Endothelial cell of umbilical vein (primary cell): Measurements from ENCODE around the gene RHOV. TPM values are rescaled to one million over a fixed set of nuclear protein-coding genes. Genes with fewer than 3 reads are reported as not detected.

ENCODE experiments used
- BruUV-seq: library from RNA; stranded (reverse); fragments of 400-500 nt; replicated peaks from 2 replicates; lab custom pipeline; 2021; lab: Mats Ljungman, UMichigan
- CTCF ChIA-PET: fragments of 300-600, 350-600 bp; sonication (Branson Sonifier 250); formaldehyde crosslinking; loops from one replicate; lab custom pipeline; 2021; ENCODE audit warnings: antibody characterized with exemption, inconsistent platforms; lab: Charles Lee
- POLR2A ChIA-PET: fragments of 300-600, 350-600 bp; sonication (Branson Sonifier 250); formaldehyde crosslinking; loops from one replicate; lab custom pipeline; 2021; ENCODE audit warnings: antibody characterized with exemption, inconsistent platforms; lab: Charles Lee
- DNase-seq: peaks from one replicate; pipeline ENCODE4 v3.0.0-alpha.2; 2011; ENCODE audit warnings: low read depth, low spot score
- FAIRE-seq: peaks from 2 replicates; lab custom pipeline; 2011; peaks lifted over from hg19 to GRCh38; lab: Jason Lieb, UNC
- H2AFZ ChIP-seq: 2 replicates; pipeline ENCODE4 v1.6.0; 2012; ENCODE audit warnings: low read depth, low read length, control low read depth, inconsistent platforms
- H3K27ac ChIP-seq: 2 replicates; pipeline ENCODE4 v1.5.1; 2011; ENCODE audit warnings: low read depth, mild to moderate bottlenecking, control low read depth, low read length, moderate library complexity; ENCODE audit not compliant: insufficient read depth
- H3K27me3 ChIP-seq, 2 experiments: 2 replicates each; pipeline versions ENCODE4 v1.6.0 to v1.6.1; 2011; ENCODE audit warnings: low read length in 2 of 2, mixed read lengths in 1 of 2; ENCODE audit not compliant: control insufficient read depth in 2 of 2, insufficient read depth in 2 of 2
- H3K36me3 ChIP-seq, 2 experiments: 2 replicates in 1 of 2; 3 replicates in 1 of 2; pipeline ENCODE4 v1.5.1; 2011; ENCODE audit warnings: low read length in 2 of 2, mild to moderate bottlenecking in 1 of 2, moderate library complexity in 1 of 2; ENCODE audit not compliant: control insufficient read depth in 2 of 2, insufficient read depth in 2 of 2; ENCODE audit errors: extremely low read depth in 1 of 2
- H3K4me1 ChIP-seq: 3 replicates; pipeline ENCODE4 v1.5.1; 2011; ENCODE audit warnings: mild to moderate bottlenecking, low read length; ENCODE audit not compliant: control insufficient read depth, insufficient read depth; ENCODE audit errors: extremely low read depth
- H3K4me2 ChIP-seq: 2 replicates; pipeline ENCODE4 v1.6.1; 2011; ENCODE audit warnings: low read length, control low read depth, mixed read lengths; ENCODE audit not compliant: insufficient read depth
- H3K4me3 ChIP-seq, 3 experiments: fragments of 200-600 bp in 1 of 3; sonication (generic), shearing (Covaris generic) in 1 of 3; replicated peaks in 1 of 3; 2 replicates each; pipeline ENCODE4 v1.5.1; 2011 to 2016; ENCODE audit warnings: control low read depth in 3 of 3, low read length in 3 of 3, mild to moderate bottlenecking in 2 of 3, inconsistent platforms in 1 of 3, low read depth in 1 of 3, moderate library complexity in 1 of 3; ENCODE audit not compliant: insufficient read depth in 1 of 3
- H3K79me2 ChIP-seq: 2 replicates; pipeline ENCODE4 v1.6.0; 2012; ENCODE audit warnings: low read length, inconsistent platforms; ENCODE audit not compliant: control insufficient read depth, insufficient read depth
- H3K9ac ChIP-seq: replicated peaks from 2 replicates; pipeline ENCODE3; 2011; ENCODE audit warnings: low read length, control low read depth; ENCODE audit not compliant: insufficient read depth; ENCODE audit errors: extremely low read depth
- H3K9me1 ChIP-seq: replicated peaks from 3 replicates; pipeline ENCODE4 v1.6.0; 2011; ENCODE audit warnings: mild to moderate bottlenecking, low read length; ENCODE audit not compliant: control insufficient read depth, insufficient read depth; ENCODE audit errors: extremely low read depth
- H3K9me3 ChIP-seq: replicated peaks from 2 replicates; pipeline ENCODE4 v1.5.1; 2012; ENCODE audit warnings: low read length, inconsistent platforms; ENCODE audit not compliant: control insufficient read depth, insufficient read depth
- H4K20me1 ChIP-seq: replicated peaks from 2 replicates; pipeline ENCODE3; 2011; ENCODE audit warnings: mild to moderate bottlenecking, low read length; ENCODE audit not compliant: control insufficient read depth, insufficient read depth; ENCODE audit errors: extremely low read depth
- EZH2 ChIP-seq: IDR thresholded peaks from 2 replicates; pipeline ENCODE4 v1.6.1; 2012; ENCODE audit warnings: borderline replicate concordance, low read depth, mild to moderate bottlenecking, moderate library complexity, low read length, inconsistent platforms; ENCODE audit not compliant: severe bottlenecking
- FOS ChIP-seq: IDR thresholded peaks from 2 replicates; pipeline ENCODE4 v1.6.1; 2011; ENCODE audit warnings: mild to moderate bottlenecking, low read length, moderate library complexity, borderline replicate concordance; ENCODE audit not compliant: insufficient read depth
- GATA2 ChIP-seq: IDR thresholded peaks from 2 replicates; pipeline ENCODE4 v1.7.0; 2011; ENCODE audit warnings: low read depth, mild to moderate bottlenecking, moderate library complexity, mixed read lengths, low read length; ENCODE audit not compliant: insufficient read length, insufficient read depth
- JUN ChIP-seq: IDR thresholded peaks from 2 replicates; pipeline ENCODE4 v1.6.1; 2011; ENCODE audit warnings: borderline replicate concordance, low read depth; ENCODE audit not compliant: insufficient read length, insufficient read depth
- MAX ChIP-seq: IDR thresholded peaks from 2 replicates; pipeline ENCODE4 v1.6.1; 2011; ENCODE audit not compliant: insufficient read depth, insufficient read length
- MYC ChIP-seq: IDR thresholded peaks from one replicate; pipeline ENCODE4 v1.6.1; 2011; ENCODE audit warnings: mild to moderate bottlenecking, low read depth, low read length
- POLR2A ChIP-seq: IDR thresholded peaks from 2 replicates; pipeline ENCODE4 v1.6.1; 2012; ENCODE audit warnings: low read depth, mild to moderate bottlenecking, control low read depth, low read length
- POLR2AphosphoS5 ChIP-seq: IDR thresholded peaks from 2 replicates; pipeline ENCODE4 v1.6.1; 2012; ENCODE audit warnings: low read depth, mild to moderate bottlenecking, control low read depth, low read length, moderate library complexity; ENCODE audit not compliant: insufficient read depth
- dilution Hi-C: fragments of 300-500 bp; cut with MboI; formaldehyde crosslinking; loops from one replicate; pipeline ENCODE4 v1.15.0; 2019; ENCODE audit warnings: low sequenced_read_pairs; ENCODE audit not compliant: extremely low pct_ligation_motif_present
- intact Hi-C: fragments of 100-400 bp; cut with micrococcal nuclease; formaldehyde crosslinking; loops from one replicate; pipeline ENCODE4 v1.10.0; 2022
- polyA plus RNA-seq, 4 experiments: library from polyadenylated mRNA; depleted of rRNA in 3 of 4; stranded (reverse) in 3 of 4; unstranded in 1 of 4; fragments of >200 nt; gene quantifications; 2 replicates each; pipeline versions ENCODE4 v1.2.1 to v1.2.3, GENCODE V29; 2011 to 2012; ENCODE audit warnings: missing spikeins in 1 of 4
- total RNA-seq: library from RNA; stranded (reverse); gene quantifications from 2 replicates; pipeline ENCODE4 v1.2.3, GENCODE V29; 2021
- TF ChIP-seq, protein P1 (sequence below), 2 donors: IDR thresholded peaks; 1 replicate in 1 of 2; 2 replicates in 1 of 2; pipeline ENCODE4 v1.5.1; 2011; ENCODE audit warnings: low read length in 2 of 2, mild to moderate bottlenecking in 2 of 2, moderate library complexity in 2 of 2, control low read depth in 1 of 2, inconsistent platforms in 1 of 2, low read depth in 1 of 2; ENCODE audit not compliant: insufficient read depth in 1 of 2; ENCODE audit errors: extremely low read depth in 1 of 2

Gene RHOV
- total and polyA plus RNA-seq, 2 donors (not counting 3 experiments of a cell fraction or from before 2014, with no cell fraction given): 0.15 to 0.20 TPM

DNA sequence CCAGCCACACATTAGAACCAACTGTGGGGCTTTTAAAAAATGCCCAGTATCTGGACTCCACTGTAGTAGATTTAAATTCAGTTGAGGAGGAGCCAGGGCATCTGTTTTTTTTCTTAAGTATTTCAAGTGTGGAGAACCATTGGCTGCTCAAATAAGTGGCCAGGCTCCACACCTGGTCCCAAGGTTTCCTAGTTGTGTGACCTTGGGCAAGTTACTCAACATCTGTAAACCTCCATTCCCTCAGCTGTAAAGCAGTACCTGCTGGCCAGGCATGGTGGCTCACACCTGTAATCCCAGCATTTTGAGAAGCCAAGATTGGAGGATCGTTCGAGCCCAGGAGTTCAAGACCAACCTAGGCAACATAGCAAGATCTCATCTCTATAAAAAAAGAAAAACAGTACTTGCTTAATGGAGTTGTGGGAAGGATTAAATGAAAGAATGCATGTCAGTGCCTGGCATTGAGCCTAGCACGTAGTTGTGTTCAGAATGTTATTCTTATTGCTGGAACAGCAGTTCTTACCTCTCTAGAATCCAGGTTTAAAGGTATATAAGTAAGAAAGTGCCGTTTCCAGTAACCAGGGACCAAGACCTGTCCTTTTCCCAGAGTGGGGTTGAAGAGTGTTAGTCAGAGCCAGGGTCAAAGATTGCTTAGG lies 47.5 kb downstream of the RHOV start:
- ChIA-PET CTCF (no interaction called here), POLR2A (no interaction called here)
- intact Hi-C loops: no loop called here
- Histone ChIP-seq H3K9me1 (no peaks in the 10 kb centered on the region), H2AFZ (no peak overlapping the region), H3K79me2 (no peaks in the 10 kb centered on the region), H3K4me3 (no peak overlapping the region), H4K20me1 (no peaks in the 10 kb centered on the region), H3K4me1 (no peaks in the 10 kb centered on the region), H3K4me2 (no peak overlapping the region), H3K9ac (no peak overlapping the region), H3K27me3 (peaks cover 7 to 14% of the 10 kb centered on the region in 2 experiments), H3K9me3 (no peaks in the 10 kb centered on the region), H3K36me3 (no peaks in the 10 kb centered on the region), H3K27ac (no peak overlapping the region)
- FAIRE-seq: no peak
- DNase-seq: no peak
- dilution Hi-C loops: no loop called here
- no peak for TF ChIP-seq MYC
- no peak for TF ChIP-seq POLR2A
- TF ChIP-seq JUN: no peak
- TF ChIP-seq FOS: no peak
- no peak for TF ChIP-seq POLR2AphosphoS5
- TF ChIP-seq EZH2: no peak
- no peak for TF ChIP-seq MAX
- TF ChIP-seq, protein P1, sequence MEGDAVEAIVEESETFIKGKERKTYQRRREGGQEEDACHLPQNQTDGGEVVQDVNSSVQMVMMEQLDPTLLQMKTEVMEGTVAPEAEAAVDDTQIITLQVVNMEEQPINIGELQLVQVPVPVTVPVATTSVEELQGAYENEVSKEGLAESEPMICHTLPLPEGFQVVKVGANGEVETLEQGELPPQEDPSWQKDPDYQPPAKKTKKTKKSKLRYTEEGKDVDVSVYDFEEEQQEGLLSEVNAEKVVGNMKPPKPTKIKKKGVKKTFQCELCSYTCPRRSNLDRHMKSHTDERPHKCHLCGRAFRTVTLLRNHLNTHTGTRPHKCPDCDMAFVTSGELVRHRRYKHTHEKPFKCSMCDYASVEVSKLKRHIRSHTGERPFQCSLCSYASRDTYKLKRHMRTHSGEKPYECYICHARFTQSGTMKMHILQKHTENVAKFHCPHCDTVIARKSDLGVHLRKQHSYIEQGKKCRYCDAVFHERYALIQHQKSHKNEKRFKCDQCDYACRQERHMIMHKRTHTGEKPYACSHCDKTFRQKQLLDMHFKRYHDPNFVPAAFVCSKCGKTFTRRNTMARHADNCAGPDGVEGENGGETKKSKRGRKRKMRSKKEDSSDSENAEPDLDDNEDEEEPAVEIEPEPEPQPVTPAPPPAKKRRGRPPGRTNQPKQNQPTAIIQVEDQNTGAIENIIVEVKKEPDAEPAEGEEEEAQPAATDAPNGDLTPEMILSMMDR (IDR thresholded peaks at IDR 0.05; ENCODE audit: extremely low read depth in 1 of 2, insufficient read depth in 1 of 2, low read depth in 1 of 2, low read length in 2 of 2): no peak
- no peak for TF ChIP-seq GATA2
- no TSS peak for BruUV-seq
